Left kidney (tissue), 2 donors: ENCODE data around the gene ASTN1. TPM values are rescaled to one million over a fixed set of nuclear protein-coding genes. Genes with fewer than 3 reads are reported as not detected.

Source experiments
- DNase-seq: peaks from one replicate; pipeline ENCODE4 v3.0.0-alpha.2; 2013
- polyA plus RNA-seq: library from polyadenylated mRNA; unstranded; fragments of 120-200 nt; gene quantifications from one replicate; pipeline ENCODE4 v1.2.1, GENCODE V29; 2013; ENCODE audit not compliant: insufficient read length

Gene ASTN1
- polyA plus RNA-seq, 1 donor, result 1.4 TPM

- DNase-seq, result no peak
Measured at GRCh38 chr1:176878750-176879536, 285.6 kb downstream of the ASTN1 start.

- no peak for DNase-seq
Measured at GRCh38 chr1:176877557-176877956, 287.0 kb downstream of the ASTN1 start.

- DNase-seq, result no peak
Measured at GRCh38 chr1:176876966-176877515, 287.5 kb downstream of the ASTN1 start.

- no peak for DNase-seq
Measured at GRCh38 chr1:176869577-176869976, 294.9 kb downstream of the ASTN1 start.

GRCh38 chr1:176866011-176866714 is 298.3 kb downstream of the ASTN1 start:
- DNase-seq, result no peak

- no peak for DNase-seq
Measured at GRCh38 chr1:176864211-176864610, 300.3 kb downstream of the ASTN1 start.

GRCh38 chr1:176863613-176864012 is 300.9 kb downstream of the ASTN1 start:
- no peak for DNase-seq

GRCh38 chr1:176858433-176858916 is 306.0 kb downstream of the ASTN1 start:
- no peak for DNase-seq

GRCh38 chr1:176857632-176858031 is 306.9 kb downstream of the ASTN1 start:
- no peak for DNase-seq

- DNase-seq, result no peak
Measured at GRCh38 chr1:176854758-176855745, 309.5 kb downstream of the ASTN1 start.

- DNase-seq, result no peak
Measured at GRCh38 chr1:176854121-176854520, 310.4 kb downstream of the ASTN1 start.

- no peak for DNase-seq
Measured at GRCh38 chr1:176853503-176853902, 311.0 kb downstream of the ASTN1 start.

GRCh38 chr1:176852124-176852523 is 312.4 kb downstream of the ASTN1 start:
- no peak for DNase-seq

GRCh38 chr1:176850871-176851270 is 313.6 kb downstream of the ASTN1 start:
- no peak for DNase-seq

- no peak for DNase-seq
Measured at GRCh38 chr1:176849281-176849680, 315.2 kb downstream of the ASTN1 start.

- no peak for DNase-seq
Measured at GRCh38 chr1:176847052-176847451, 317.5 kb downstream of the ASTN1 start.

GRCh38 chr1:176843352-176844297 is 320.9 kb downstream of the ASTN1 start:
- peak; percentile 67 for DNase-seq

GRCh38 chr1:176841238-176841637 is 323.3 kb downstream of the ASTN1 start:
- no peak for DNase-seq

- DNase-seq, result peak; percentile 31
Measured at GRCh38 chr1:176839216-176839615, 325.3 kb downstream of the ASTN1 start.

GRCh38 chr1:176838276-176838995 is 326.1 kb downstream of the ASTN1 start:
- no peak for DNase-seq
